AG04450 (cell line): Measurements from ENCODE around the gene KNSTRN. TPM values are rescaled to one million over a fixed set of nuclear protein-coding genes. Genes with fewer than 3 reads are reported as not detected.

Experiments
- CTCF ChIA-PET: fragments of 300-600, 350-600 bp; formaldehyde crosslinking; extraction: SDS; loops from one replicate; lab custom pipeline; 2022; ENCODE audit warnings: antibody characterized with exemption, inconsistent platforms; lab: Charles Lee
- POLR2A ChIA-PET: fragments of 350-600 bp; formaldehyde crosslinking; extraction: SDS; loops from one replicate; lab custom pipeline; 2021; ENCODE audit warnings: antibody characterized with exemption, inconsistent platforms; lab: Yijun Ruan, JAX
- DNase-seq: peaks from one replicate; pipeline ENCODE4 v3.0.0-alpha.2; 2011; ENCODE audit warnings: low read depth, low spot score
- H3K27ac ChIP-seq: one replicate; pipeline ENCODE4 v1.5.1; 2012; ENCODE audit warnings: low read depth, low read length, control low read depth
- H3K27me3 ChIP-seq: one replicate; pipeline ENCODE4 v1.6.0; 2012; ENCODE audit warnings: low read length; ENCODE audit not compliant: control insufficient read depth, insufficient read depth
- H3K4me3 ChIP-seq: 2 replicates; pipeline ENCODE4 v1.5.1; 2011; ENCODE audit warnings: mild to moderate bottlenecking, low read depth, low read length, control low read depth
- H3K9me3 ChIP-seq: 2 replicates; pipeline ENCODE4 v1.5.1; 2012; ENCODE audit warnings: low read length; ENCODE audit not compliant: control insufficient read depth, insufficient read depth
- CTCF ChIP-seq: IDR thresholded peaks from 2 replicates; pipeline ENCODE4 v1.5.1; 2011; ENCODE audit warnings: low read depth, low read length, control low read depth, inconsistent platforms
- polyA plus RNA-seq: library from polyadenylated mRNA; depleted of rRNA; stranded (reverse); fragments of >200 nt; gene quantifications from 2 replicates; pipeline ENCODE4 v1.2.3, GENCODE V29; 2011

KNSTRN gene
- polyA plus RNA-seq, 1 experiment, result 18.2 TPM

DNA sequence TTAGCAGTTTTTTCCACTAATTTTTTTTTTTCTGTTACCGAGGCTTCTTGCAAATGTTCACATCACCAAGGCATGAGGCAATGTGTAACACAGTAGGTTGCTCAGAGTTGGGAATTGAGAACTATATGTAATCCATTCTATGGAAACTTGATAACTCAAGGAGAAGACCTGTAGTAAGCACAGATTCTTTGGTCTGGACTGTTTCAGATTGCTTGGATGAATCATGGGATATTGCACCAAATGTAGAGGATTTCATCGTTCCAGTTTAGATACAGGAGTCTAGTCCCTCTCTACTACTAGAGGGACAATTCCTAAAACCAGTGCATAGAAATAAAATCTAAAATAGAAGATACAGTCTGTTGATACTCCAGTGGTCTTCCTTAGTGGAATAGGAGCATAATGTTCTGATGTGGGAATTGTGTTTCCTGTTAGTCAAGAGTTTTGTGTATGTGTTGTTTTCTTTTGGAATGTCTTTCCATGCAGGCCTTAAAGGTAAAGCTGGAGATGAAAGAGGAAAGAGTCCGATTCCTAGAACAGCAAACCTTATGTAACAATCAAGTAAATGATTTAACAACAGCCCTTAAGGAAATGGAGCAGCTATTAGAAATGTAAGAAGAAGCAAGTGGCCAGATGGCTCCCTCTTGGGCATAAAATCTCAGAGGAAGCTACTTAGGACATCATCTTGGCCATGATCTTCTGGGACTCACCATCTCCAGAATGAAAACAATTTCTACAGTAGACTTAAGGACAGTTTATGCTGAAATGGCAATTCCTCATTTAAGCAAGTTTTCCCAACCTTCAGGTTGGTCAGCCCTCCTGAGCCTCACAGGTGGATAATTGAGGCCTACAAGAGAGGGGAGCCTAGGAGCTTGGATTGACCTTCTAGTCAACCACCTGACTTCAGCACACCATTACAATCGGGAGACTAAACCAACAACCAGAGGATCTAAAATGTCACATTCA is 10.7 kb downstream of the KNSTRN start:
- DNase-seq, result no peak
- no peak overlapping the region for H3K27ac ChIP-seq
- H3K4me3 ChIP-seq, result no peak overlapping the region
- ChIA-PET CTCF (no interaction called here), POLR2A (no interaction called here)
- H3K27me3 ChIP-seq, result no peaks in the 10 kb centered on the region
- TF ChIP-seq CTCF, result no peak
- H3K9me3 ChIP-seq, result no peaks in the 10 kb centered on the region

GRCh38 chr15:40397688-40398412 is 15.3 kb downstream of the KNSTRN start:
- ChIA-PET CTCF (interaction anchor here (0.6 to 0.8 kb wide), 2 partner anchors 41 to 119 kb away, joined by 3 to 4 read pairs; no protein-coding TSS in a partner anchor), POLR2A (interaction anchor here (0.6 to 1.2 kb wide), 4 partner anchors 8 to 75 kb away, joined by 3 to 13 read pairs (median 6); partner anchors contain the start of gene IVD)
- no peak overlapping the region for H3K27ac ChIP-seq
- H3K27me3 ChIP-seq, result no peaks in the 10 kb centered on the region
- DNase-seq, result no peak
- H3K9me3 ChIP-seq, result no peaks in the 10 kb centered on the region
- no peak overlapping the region for H3K4me3 ChIP-seq
- TF ChIP-seq CTCF, result no peak

DNA sequence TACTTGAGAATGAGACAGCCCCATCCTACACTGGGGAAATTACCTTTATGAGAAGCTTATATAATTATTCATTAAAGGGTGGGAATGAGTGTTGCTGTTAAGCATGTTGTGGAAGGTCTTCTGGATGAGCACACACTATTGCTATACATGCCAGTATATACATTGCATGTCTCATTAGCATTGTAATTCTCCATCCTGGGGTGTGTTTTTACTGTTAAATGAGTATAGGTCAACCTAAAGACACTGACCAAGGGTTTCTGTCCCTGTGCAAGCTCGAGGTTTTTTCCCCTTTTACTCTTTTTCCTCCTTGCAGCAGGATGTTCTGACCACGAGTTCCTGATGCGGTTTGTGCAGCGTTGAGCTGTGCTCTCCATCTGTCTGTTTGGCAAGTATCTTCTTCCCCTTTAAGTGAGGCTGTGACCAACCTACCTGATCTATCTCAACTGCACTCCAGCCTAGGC is 15.9 kb downstream of the KNSTRN start:
- H3K4me3 ChIP-seq, result no peak overlapping the region
- ChIA-PET CTCF (no interaction called here), POLR2A (no interaction called here)
- no peak for DNase-seq
- TF ChIP-seq CTCF, result no peak
- H3K9me3 ChIP-seq, result no peaks in the 10 kb centered on the region
- H3K27ac ChIP-seq, result no peak overlapping the region
- no peaks in the 10 kb centered on the region for H3K27me3 ChIP-seq

DNA sequence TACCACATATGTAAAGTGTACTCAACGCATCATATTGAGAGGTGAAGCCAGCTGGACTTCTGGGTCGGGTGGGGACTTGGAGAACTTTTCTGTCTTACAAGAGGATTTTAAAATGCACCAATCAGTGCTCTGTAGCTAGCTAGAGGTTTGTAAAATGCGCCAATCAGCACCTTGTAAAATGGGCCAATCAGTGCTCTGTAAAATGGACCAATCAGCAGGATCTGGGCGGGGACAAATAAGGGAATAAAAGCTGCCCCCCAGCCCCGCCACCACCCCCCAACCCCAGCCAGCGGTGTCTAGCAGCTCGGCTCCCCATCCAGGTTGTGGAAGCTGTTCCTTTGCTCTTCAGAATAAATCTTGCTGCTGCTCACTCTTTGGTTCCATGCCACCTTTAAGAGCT is 16.8 kb downstream of the KNSTRN start:
- no peaks in the 10 kb centered on the region for H3K9me3 ChIP-seq
- ChIA-PET CTCF (no interaction called here), POLR2A (no interaction called here)
- no peaks in the 10 kb centered on the region for H3K27me3 ChIP-seq
- no peak overlapping the region for H3K4me3 ChIP-seq
- TF ChIP-seq CTCF, result no peak
- DNase-seq, result no peak
- no peak overlapping the region for H3K27ac ChIP-seq
